Measurements from ENCODE around the gene OMA1.
"Not testable (repeated sequence)": the region's sequence is repeated elsewhere in the genome, so short reads cannot be mapped to it uniquely, and the experiment has no call there.

The OMA1 gene

DNA sequence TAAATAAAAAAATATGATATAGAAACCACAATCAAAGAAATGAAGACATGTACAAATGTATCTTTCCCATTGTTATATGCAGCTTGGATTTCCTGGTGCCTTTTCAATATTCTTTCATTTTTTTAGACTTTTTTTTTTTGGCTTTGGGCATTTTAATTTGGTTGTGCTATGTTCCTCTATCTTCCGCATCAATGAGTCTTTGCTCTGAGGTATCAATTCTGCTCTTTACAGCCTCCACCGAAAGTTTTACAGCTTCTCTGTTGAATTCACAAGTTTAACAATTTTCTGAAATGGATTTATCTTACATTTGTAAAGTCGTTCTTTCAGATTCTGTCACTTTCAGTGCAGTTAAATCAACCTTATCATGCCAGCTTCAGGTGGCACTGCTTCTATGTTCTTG is 50.5 kb downstream of the OMA1 start:
- no peaks in the 10 kb centered on the region for H3K4me1 ChIP-seq (ENCODE audit: insufficient read depth, low read length, poor library complexity, severe bottlenecking)
- H3K27me3 ChIP-seq (ENCODE audit: insufficient read depth, low read length, poor library complexity, severe bottlenecking) = no peaks in the 10 kb centered on the region
- no peaks in the 10 kb centered on the region for H3F3A ChIP-seq (ENCODE audit: low read depth)
- no peaks in the 10 kb centered on the region for H3K36me3 ChIP-seq (ENCODE audit: insufficient read depth, low read length)
- no peaks in the 10 kb centered on the region for H3K9me2 ChIP-seq (replicated peaks; ENCODE audit: low read depth, low read length)
- TF ChIP-seq, protein P1, sequence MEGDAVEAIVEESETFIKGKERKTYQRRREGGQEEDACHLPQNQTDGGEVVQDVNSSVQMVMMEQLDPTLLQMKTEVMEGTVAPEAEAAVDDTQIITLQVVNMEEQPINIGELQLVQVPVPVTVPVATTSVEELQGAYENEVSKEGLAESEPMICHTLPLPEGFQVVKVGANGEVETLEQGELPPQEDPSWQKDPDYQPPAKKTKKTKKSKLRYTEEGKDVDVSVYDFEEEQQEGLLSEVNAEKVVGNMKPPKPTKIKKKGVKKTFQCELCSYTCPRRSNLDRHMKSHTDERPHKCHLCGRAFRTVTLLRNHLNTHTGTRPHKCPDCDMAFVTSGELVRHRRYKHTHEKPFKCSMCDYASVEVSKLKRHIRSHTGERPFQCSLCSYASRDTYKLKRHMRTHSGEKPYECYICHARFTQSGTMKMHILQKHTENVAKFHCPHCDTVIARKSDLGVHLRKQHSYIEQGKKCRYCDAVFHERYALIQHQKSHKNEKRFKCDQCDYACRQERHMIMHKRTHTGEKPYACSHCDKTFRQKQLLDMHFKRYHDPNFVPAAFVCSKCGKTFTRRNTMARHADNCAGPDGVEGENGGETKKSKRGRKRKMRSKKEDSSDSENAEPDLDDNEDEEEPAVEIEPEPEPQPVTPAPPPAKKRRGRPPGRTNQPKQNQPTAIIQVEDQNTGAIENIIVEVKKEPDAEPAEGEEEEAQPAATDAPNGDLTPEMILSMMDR (conservative IDR thresholded peaks at IDR 0.05; ENCODE audit: low read length) = no peak
- no peak for TF ChIP-seq EZH2phosphoT487 (IDR thresholded peaks at IDR 0.05; ENCODE audit: borderline replicate concordance)
- H3K9me3 ChIP-seq (ENCODE audit: insufficient read depth, low read depth, low read length) = no peaks in the 10 kb centered on the region
- no peak overlapping the region for H3K4me2 ChIP-seq (ENCODE audit: low read depth, low read length, poor library complexity, severe bottlenecking)
- no peaks in the 10 kb centered on the region for H4K20me1 ChIP-seq (ENCODE audit: insufficient read depth, low read length, poor library complexity, severe bottlenecking)
- H2AFZ ChIP-seq (ENCODE audit: low read length) = no peak overlapping the region
- H3K9ac ChIP-seq (ENCODE audit: low read depth, low read length, poor library complexity, severe bottlenecking) = no peak overlapping the region
- no peaks in the 10 kb centered on the region for H3K79me2 ChIP-seq (ENCODE audit: insufficient read depth, low read length)
- H3K4me3 ChIP-seq (ENCODE audit: low read length, poor library complexity, severe bottlenecking) = no peak overlapping the region

DNA sequence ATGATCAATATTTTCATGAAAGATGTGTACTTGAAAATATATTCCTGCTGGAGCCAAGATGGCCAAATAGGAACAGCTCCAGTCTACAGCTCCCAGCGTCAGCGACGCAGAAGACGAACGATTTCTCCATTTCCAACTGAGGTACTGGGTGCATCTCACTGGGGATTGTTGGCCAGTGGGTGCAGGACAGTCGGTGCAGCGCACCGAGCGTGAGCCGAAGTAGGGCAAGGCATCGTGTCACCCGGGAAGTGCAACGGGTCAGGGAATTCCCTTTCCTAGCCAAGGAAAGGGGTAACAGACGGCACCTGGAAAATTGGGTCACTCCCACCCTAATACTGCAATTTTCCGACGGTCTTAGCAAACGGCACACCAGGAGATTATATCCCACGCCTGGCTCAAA is 57.6 kb downstream of the OMA1 start:
- H3K9ac ChIP-seq (ENCODE audit: low read depth, low read length, poor library complexity, severe bottlenecking); H3K9me3 ChIP-seq (ENCODE audit: insufficient read depth, low read depth, low read length); H3K4me1 ChIP-seq (ENCODE audit: insufficient read depth, low read length, poor library complexity, severe bottlenecking); H3K9me2 ChIP-seq (replicated peaks; ENCODE audit: low read depth, low read length); H3K79me2 ChIP-seq (ENCODE audit: insufficient read depth, low read length); H4K20me1 ChIP-seq (ENCODE audit: insufficient read depth, low read length, poor library complexity, severe bottlenecking); H3F3A ChIP-seq (ENCODE audit: low read depth); H2AFZ ChIP-seq (ENCODE audit: low read length); H3K4me2 ChIP-seq (ENCODE audit: low read depth, low read length, poor library complexity, severe bottlenecking); H3K36me3 ChIP-seq (ENCODE audit: insufficient read depth, low read length); H3K27me3 ChIP-seq (ENCODE audit: insufficient read depth, low read length, poor library complexity, severe bottlenecking); H3K4me3 ChIP-seq (ENCODE audit: low read length, poor library complexity, severe bottlenecking): not testable (repeated sequence)

DNA sequence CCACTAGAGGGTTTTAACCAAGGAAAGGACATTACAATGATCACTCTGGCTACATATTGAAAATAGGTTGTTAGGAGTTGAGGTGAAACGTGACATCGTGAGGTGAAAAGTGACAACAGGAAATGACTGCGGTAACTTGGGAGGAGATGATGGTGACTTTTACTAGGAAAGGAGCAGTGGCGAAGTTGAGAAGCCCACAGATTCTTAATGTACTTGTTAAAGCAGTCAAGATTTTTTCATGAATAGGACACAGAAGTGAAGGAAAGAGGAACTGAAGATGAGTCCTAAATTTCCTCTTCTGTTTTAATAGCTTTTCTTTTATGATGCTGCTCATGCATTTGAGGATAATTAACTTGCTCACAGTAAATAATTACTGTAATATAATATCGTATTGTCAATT is 59.5 kb downstream of the OMA1 start:
- Histone ChIP-seq H3K4me2 (ENCODE audit: low read depth, low read length, poor library complexity, severe bottlenecking) (no peak overlapping the region), H3K27me3 (ENCODE audit: insufficient read depth, low read length, poor library complexity, severe bottlenecking) (no peaks in the 10 kb centered on the region), H3K9me2 (replicated peaks; ENCODE audit: low read depth, low read length) (no peaks in the 10 kb centered on the region), H3K4me1 (ENCODE audit: insufficient read depth, low read length, poor library complexity, severe bottlenecking) (no peaks in the 10 kb centered on the region), H2AFZ (ENCODE audit: low read length) (no peak overlapping the region), H3K4me3 (ENCODE audit: low read length, poor library complexity, severe bottlenecking) (no peak overlapping the region), H3K79me2 (ENCODE audit: insufficient read depth, low read length) (no peaks in the 10 kb centered on the region), H3K9me3 (ENCODE audit: insufficient read depth, low read depth, low read length) (no peaks in the 10 kb centered on the region), H3K36me3 (ENCODE audit: insufficient read depth, low read length) (0 out of 2 replicates have a peak, but pooled peaks cover 2% of the 10 kb centered on the region), H3F3A (ENCODE audit: low read depth) (no peaks in the 10 kb centered on the region), H4K20me1 (ENCODE audit: insufficient read depth, low read length, poor library complexity, severe bottlenecking) (no peaks in the 10 kb centered on the region), H3K9ac (ENCODE audit: low read depth, low read length, poor library complexity, severe bottlenecking) (no peak overlapping the region)
- no peak for TF ChIP-seq EZH2phosphoT487 (IDR thresholded peaks at IDR 0.05; ENCODE audit: borderline replicate concordance)
- TF ChIP-seq, protein P1 (conservative IDR thresholded peaks at IDR 0.05; ENCODE audit: low read length) = no peak

DNA sequence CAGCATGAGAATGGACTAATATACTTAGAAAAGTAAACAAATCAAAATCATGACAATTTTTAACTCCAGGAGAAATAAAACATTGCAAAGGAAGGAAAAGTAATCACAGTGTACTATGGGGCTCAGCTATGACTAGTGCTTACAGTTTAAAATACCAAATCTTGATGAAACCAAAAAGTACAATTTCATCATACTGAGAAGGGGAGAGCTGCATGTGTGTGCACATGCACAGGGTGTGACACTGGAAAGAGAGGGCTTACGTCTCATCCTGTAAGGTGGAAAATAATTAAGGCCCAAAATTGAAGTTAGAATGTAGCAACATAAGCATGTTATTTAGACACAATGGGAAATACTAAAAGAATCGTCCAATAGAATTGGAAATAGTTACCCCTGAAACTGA is 64.6 kb downstream of the OMA1 start:
- Histone ChIP-seq H3K4me2 (ENCODE audit: low read depth, low read length, poor library complexity, severe bottlenecking) (no peak overlapping the region), H3K79me2 (ENCODE audit: insufficient read depth, low read length) (no peaks in the 10 kb centered on the region), H2AFZ (ENCODE audit: low read length) (no peak overlapping the region), H3K4me1 (ENCODE audit: insufficient read depth, low read length, poor library complexity, severe bottlenecking) (no peaks in the 10 kb centered on the region), H3F3A (ENCODE audit: low read depth) (no peaks in the 10 kb centered on the region), H4K20me1 (ENCODE audit: insufficient read depth, low read length, poor library complexity, severe bottlenecking) (no peaks in the 10 kb centered on the region), H3K9me2 (replicated peaks; ENCODE audit: low read depth, low read length) (no peaks in the 10 kb centered on the region), H3K9ac (ENCODE audit: low read depth, low read length, poor library complexity, severe bottlenecking) (no peak overlapping the region), H3K9me3 (ENCODE audit: insufficient read depth, low read depth, low read length) (no peaks in the 10 kb centered on the region), H3K36me3 (ENCODE audit: insufficient read depth, low read length) (no peaks in the 10 kb centered on the region), H3K27me3 (ENCODE audit: insufficient read depth, low read length, poor library complexity, severe bottlenecking) (no peaks in the 10 kb centered on the region), H3K4me3 (ENCODE audit: low read length, poor library complexity, severe bottlenecking) (no peak overlapping the region)
- TF ChIP-seq, protein P1 (conservative IDR thresholded peaks at IDR 0.05; ENCODE audit: low read length) = no peak
- no peak for TF ChIP-seq EZH2phosphoT487 (IDR thresholded peaks at IDR 0.05; ENCODE audit: borderline replicate concordance)
